ENCODE results near the gene AHRR.

DNA sequence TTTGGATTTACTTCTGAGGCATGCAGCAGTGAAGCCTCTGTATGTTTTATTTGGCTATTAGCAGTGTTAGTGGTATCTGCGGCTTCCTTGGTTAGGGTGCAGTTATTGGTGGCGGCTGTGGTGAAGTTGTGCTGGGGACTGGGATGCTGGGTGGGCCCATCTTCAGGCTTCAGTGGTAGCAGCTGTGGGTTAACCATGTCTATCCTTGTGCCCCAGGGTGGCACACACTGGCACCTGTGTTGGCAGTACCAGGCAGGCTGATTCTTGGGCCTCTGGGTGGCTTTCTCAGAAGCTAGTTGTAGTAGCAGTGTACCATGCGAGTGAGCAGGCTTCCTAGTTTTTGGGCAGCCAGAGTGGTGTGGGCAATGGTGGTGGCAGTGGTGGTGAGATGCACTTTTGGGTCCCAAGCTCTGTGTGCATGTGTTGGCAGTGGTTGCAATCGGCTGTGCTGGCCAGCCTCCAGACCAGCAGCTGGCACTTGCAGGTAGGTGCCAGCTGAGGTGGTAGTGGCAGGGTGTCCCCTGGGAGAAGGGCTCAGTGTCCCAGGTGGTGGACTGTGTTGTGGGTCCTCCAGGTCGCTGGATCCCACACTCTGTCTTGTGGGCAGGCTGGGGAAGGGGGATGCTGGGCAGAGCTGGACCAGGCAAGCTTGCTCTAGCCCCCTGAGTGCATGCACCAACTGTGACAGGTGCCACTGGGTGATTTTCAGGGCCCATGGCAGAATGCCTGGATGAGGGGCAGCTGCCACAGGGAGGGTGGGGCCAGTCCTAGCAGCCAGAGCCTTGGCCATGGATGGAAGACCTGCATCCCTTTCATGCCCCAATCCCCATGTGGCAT, 13.6 kb downstream of the AHRR start:
- no peak for TF ChIP-seq SP1 (IDR thresholded peaks at IDR 0.05)
- no peak for TF ChIP-seq ARNT (IDR thresholded peaks at IDR 0.05)
- no peak for TF ChIP-seq ELF4 (IDR thresholded peaks at IDR 0.05)
